Measurements from ENCODE around the gene MTHFR.

DNA sequence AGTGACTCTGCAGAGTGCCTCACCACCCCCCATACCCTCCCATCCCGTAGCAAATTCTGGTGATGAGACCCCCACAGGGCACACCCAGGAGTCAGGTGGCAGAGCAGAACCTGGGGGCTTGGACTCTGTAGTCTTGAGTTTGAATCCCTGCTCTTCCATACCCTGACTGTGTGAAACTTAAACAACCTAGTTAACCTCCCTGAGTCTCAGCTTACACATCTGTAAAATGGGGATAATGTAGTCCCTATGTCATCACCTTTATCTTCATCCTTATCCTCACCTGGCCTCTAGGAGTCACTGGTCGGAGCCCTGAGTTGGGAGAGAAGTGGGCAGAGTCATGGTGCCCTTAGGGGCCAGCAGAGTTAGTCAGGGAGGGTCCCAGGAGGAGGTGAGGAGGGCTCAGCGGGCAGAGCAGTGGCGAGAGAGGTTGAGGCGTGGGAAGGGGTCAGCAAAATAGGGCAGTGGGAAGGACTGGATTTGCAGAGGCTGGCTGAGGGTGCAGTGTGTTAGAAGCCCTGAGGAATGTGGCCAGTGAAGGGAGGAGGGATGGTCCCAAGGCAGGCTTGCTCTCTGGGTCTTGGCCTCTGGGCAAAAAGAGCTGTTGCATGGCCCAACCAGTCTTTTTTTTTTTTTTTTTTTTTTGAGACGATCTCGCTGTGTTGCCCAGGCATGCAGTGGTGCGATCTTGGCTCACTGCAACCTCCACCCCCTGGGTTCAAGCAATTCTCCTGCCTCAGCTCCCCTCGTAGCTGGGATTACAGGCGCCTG lies 25.2 kb downstream of the MTHFR start:
- TF ChIP-seq, protein P1, sequence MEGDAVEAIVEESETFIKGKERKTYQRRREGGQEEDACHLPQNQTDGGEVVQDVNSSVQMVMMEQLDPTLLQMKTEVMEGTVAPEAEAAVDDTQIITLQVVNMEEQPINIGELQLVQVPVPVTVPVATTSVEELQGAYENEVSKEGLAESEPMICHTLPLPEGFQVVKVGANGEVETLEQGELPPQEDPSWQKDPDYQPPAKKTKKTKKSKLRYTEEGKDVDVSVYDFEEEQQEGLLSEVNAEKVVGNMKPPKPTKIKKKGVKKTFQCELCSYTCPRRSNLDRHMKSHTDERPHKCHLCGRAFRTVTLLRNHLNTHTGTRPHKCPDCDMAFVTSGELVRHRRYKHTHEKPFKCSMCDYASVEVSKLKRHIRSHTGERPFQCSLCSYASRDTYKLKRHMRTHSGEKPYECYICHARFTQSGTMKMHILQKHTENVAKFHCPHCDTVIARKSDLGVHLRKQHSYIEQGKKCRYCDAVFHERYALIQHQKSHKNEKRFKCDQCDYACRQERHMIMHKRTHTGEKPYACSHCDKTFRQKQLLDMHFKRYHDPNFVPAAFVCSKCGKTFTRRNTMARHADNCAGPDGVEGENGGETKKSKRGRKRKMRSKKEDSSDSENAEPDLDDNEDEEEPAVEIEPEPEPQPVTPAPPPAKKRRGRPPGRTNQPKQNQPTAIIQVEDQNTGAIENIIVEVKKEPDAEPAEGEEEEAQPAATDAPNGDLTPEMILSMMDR (IDR thresholded peaks at IDR 0.05; ENCODE audit: insufficient read depth, low read length): no peak
- TF ChIP-seq, protein P2, sequence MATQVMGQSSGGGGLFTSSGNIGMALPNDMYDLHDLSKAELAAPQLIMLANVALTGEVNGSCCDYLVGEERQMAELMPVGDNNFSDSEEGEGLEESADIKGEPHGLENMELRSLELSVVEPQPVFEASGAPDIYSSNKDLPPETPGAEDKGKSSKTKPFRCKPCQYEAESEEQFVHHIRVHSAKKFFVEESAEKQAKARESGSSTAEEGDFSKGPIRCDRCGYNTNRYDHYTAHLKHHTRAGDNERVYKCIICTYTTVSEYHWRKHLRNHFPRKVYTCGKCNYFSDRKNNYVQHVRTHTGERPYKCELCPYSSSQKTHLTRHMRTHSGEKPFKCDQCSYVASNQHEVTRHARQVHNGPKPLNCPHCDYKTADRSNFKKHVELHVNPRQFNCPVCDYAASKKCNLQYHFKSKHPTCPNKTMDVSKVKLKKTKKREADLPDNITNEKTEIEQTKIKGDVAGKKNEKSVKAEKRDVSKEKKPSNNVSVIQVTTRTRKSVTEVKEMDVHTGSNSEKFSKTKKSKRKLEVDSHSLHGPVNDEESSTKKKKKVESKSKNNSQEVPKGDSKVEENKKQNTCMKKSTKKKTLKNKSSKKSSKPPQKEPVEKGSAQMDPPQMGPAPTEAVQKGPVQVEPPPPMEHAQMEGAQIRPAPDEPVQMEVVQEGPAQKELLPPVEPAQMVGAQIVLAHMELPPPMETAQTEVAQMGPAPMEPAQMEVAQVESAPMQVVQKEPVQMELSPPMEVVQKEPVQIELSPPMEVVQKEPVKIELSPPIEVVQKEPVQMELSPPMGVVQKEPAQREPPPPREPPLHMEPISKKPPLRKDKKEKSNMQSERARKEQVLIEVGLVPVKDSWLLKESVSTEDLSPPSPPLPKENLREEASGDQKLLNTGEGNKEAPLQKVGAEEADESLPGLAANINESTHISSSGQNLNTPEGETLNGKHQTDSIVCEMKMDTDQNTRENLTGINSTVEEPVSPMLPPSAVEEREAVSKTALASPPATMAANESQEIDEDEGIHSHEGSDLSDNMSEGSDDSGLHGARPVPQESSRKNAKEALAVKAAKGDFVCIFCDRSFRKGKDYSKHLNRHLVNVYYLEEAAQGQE (IDR thresholded peaks at IDR 0.05; ENCODE audit: insufficient replicate concordance, low read depth): no peak
- no peak for TF ChIP-seq POLR2AphosphoS5 (IDR thresholded peaks at IDR 0.05; ENCODE audit: low read depth)
- TF ChIP-seq GABPA (IDR thresholded peaks at IDR 0.05; ENCODE audit: low read depth): no peak

All from HL-60 (cell line).